ENCODE measurements around the gene PTPN23. TPM values are rescaled to one million over a fixed set of nuclear protein-coding genes. Genes with fewer than 3 reads are reported as not detected.

The PTPN23 gene
- total and polyA plus RNA-seq, 4 donors = 20.4 to 52.3 (median 24.2) TPM

DNA sequence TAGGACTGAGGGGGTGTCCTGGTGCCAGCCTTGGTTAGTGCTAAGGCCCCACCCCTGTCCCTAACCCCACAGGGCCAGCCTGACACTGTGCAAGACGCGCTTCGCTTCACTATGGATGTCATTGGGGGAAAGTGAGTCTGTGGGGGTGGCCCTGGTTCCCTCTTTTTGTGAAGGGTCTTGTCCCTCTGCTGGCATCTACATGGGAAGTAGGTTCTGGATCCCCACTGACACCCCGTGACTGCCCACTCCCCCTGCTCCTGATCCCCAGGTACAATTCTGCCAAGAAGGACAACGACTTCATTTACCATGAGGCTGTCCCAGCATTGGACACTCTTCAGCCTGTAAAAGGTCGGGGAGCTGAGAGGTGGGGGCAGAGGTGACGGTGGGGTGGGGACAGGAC is 26.4 kb downstream of the PTPN23 start:
- no peaks in the 10 kb centered on the region for H3K9me3 ChIP-seq (ENCODE audit: control insufficient read depth in 4 of 4, insufficient read depth in 3 of 4, low read length in 3 of 4)
- no peak overlapping the region for H3K27ac ChIP-seq (ENCODE audit: low read depth in 1 of 2, low read length in 1 of 2)
- DNase-seq (no peak), ATAC-seq (ENCODE audit: insufficient read depth, low FRiP score) (no peak)
- TF ChIP-seq, protein P1, sequence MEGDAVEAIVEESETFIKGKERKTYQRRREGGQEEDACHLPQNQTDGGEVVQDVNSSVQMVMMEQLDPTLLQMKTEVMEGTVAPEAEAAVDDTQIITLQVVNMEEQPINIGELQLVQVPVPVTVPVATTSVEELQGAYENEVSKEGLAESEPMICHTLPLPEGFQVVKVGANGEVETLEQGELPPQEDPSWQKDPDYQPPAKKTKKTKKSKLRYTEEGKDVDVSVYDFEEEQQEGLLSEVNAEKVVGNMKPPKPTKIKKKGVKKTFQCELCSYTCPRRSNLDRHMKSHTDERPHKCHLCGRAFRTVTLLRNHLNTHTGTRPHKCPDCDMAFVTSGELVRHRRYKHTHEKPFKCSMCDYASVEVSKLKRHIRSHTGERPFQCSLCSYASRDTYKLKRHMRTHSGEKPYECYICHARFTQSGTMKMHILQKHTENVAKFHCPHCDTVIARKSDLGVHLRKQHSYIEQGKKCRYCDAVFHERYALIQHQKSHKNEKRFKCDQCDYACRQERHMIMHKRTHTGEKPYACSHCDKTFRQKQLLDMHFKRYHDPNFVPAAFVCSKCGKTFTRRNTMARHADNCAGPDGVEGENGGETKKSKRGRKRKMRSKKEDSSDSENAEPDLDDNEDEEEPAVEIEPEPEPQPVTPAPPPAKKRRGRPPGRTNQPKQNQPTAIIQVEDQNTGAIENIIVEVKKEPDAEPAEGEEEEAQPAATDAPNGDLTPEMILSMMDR (IDR thresholded peaks at IDR 0.05; ENCODE audit: control extremely low read depth, extremely low read depth) = no peak
- peaks cover 2 to 68% (median 18%) of the 10 kb centered on the region in 4 donors for H3K36me3 ChIP-seq (ENCODE audit: control insufficient read depth in 4 of 4, insufficient read depth in 4 of 4, low read length in 4 of 4)
- no peak overlapping the region for H3K4me3 ChIP-seq
- peaks cover 0 to 12% (median 5%) of the 10 kb centered on the region in 5 donors for H3K4me1 ChIP-seq (ENCODE audit: control insufficient read depth in 5 of 5, insufficient read depth in 5 of 5, low read length in 5 of 5)
- no peaks in the 10 kb centered on the region for H3K27me3 ChIP-seq (ENCODE audit: control insufficient read depth in 3 of 3, insufficient read depth in 3 of 3, low read length in 2 of 3)
- H3K9ac ChIP-seq (ENCODE audit: insufficient read depth in 1 of 2, low read length in 2 of 2) = no peak overlapping the region
- WGBS, 2 donors = 96 to 97% methylated on average over 7 of the region's 7 CpGs

GRCh38 chr3:47407896-47408838 is 27.3 kb downstream of the PTPN23 start:
- TF ChIP-seq, protein P1 (IDR thresholded peaks at IDR 0.05; ENCODE audit: control extremely low read depth, extremely low read depth) = no peak
- H3K9ac ChIP-seq (ENCODE audit: insufficient read depth in 1 of 2, low read length in 2 of 2) = no peak overlapping the region
- peaks cover 4 to 77% (median 21%) of the 10 kb centered on the region in 4 donors for H3K36me3 ChIP-seq (ENCODE audit: control insufficient read depth in 4 of 4, insufficient read depth in 4 of 4, low read length in 4 of 4)
- DNase-seq (no peak), ATAC-seq (ENCODE audit: insufficient read depth, low FRiP score) (no peak)
- no peak overlapping the region for H3K4me3 ChIP-seq
- no peaks in the 10 kb centered on the region for H3K27me3 ChIP-seq (ENCODE audit: control insufficient read depth in 3 of 3, insufficient read depth in 3 of 3, low read length in 2 of 3)
- peaks cover 0 to 12% (median 5%) of the 10 kb centered on the region in 5 donors for H3K4me1 ChIP-seq (ENCODE audit: control insufficient read depth in 5 of 5, insufficient read depth in 5 of 5, low read length in 5 of 5)
- 95 to 97% methylated on average over 18 of the region's 18 CpGs for WGBS, 2 donors
- H3K9me3 ChIP-seq (ENCODE audit: control insufficient read depth in 4 of 4, insufficient read depth in 3 of 4, low read length in 3 of 4) = no peaks in the 10 kb centered on the region
- no peak overlapping the region for H3K27ac ChIP-seq (ENCODE audit: low read depth in 1 of 2, low read length in 1 of 2)

- DNase-seq = no peak
- H3K4me3 ChIP-seq = no peak overlapping the region
- peaks cover 5 to 84% (median 23%) of the 10 kb centered on the region in 4 donors for H3K36me3 ChIP-seq (ENCODE audit: control insufficient read depth in 4 of 4, insufficient read depth in 4 of 4, low read length in 4 of 4)
- TF ChIP-seq, protein P1 (IDR thresholded peaks at IDR 0.05; ENCODE audit: control extremely low read depth, extremely low read depth) = no peak
- H3K27me3 ChIP-seq (ENCODE audit: control insufficient read depth in 3 of 3, insufficient read depth in 3 of 3, low read length in 2 of 3) = no peaks in the 10 kb centered on the region
- 93 to 95% methylated on average over 15 of the region's 15 CpGs for WGBS, 2 donors
- no peak overlapping the region for H3K27ac ChIP-seq (ENCODE audit: low read depth in 1 of 2, low read length in 1 of 2)
- no peaks in the 10 kb centered on the region for H3K9me3 ChIP-seq (ENCODE audit: control insufficient read depth in 4 of 4, insufficient read depth in 3 of 4, low read length in 3 of 4)
- peaks cover 0 to 12% (median 5%) of the 10 kb centered on the region in 5 donors for H3K4me1 ChIP-seq (ENCODE audit: control insufficient read depth in 5 of 5, insufficient read depth in 5 of 5, low read length in 5 of 5)
- no peak overlapping the region for H3K9ac ChIP-seq (ENCODE audit: insufficient read depth in 1 of 2, low read length in 2 of 2)
- ATAC-seq (ENCODE audit: insufficient read depth, low FRiP score) = no peak
These were observed 28.0 kb downstream of the PTPN23 start for GRCh38 chr3:47408839-47409229.
